D721Med (cell line): ENCODE measurements around the gene KCNIP4.

Source experiments
- DNase-seq: peaks from one replicate; pipeline ENCODE4 v3.0.0; 2011; ENCODE audit warnings: low spot score; ENCODE audit not compliant: insufficient read length
- FAIRE-seq: peaks from 2 replicates; lab custom pipeline; 2011; peaks lifted over from hg19 to GRCh38; lab: Jason Lieb, UNC
- CTCF ChIP-seq: IDR thresholded peaks from 2 replicates; pipeline ENCODE4 v1.5.1; 2012; ENCODE audit warnings: mild to moderate bottlenecking, control low read depth; ENCODE audit not compliant: insufficient read depth; ENCODE audit errors: missing control alignments

Gene KCNIP4

GRCh38 chr4:20922962-20923361 is 1025.6 kb downstream of the KCNIP4 start:
- TF ChIP-seq CTCF: no peak
- no peak for DNase-seq
- no peak for FAIRE-seq

GRCh38 chr4:20916106-20916505 is 1032.5 kb downstream of the KCNIP4 start:
- no peak for TF ChIP-seq CTCF
- no peak for FAIRE-seq
- DNase-seq: no peak

GRCh38 chr4:20904966-20905365 is 1043.6 kb downstream of the KCNIP4 start:
- no peak for DNase-seq
- no peak for TF ChIP-seq CTCF
- FAIRE-seq: no peak

- no peak for FAIRE-seq
- DNase-seq: no peak
- TF ChIP-seq CTCF: no peak
Measured at GRCh38 chr4:20901851-20902250, 1046.7 kb downstream of the KCNIP4 start.

- peak; percentile 94 for FAIRE-seq
- TF ChIP-seq CTCF: no peak
- peak; percentile 21 for DNase-seq
Measured at GRCh38 chr4:20899591-20899990, 1049.0 kb downstream of the KCNIP4 start.

GRCh38 chr4:20895988-20896387 is 1052.6 kb downstream of the KCNIP4 start:
- no peak for TF ChIP-seq CTCF
- DNase-seq: no peak
- FAIRE-seq: no peak

- DNase-seq (no peak), FAIRE-seq (no peak)
- no peak for TF ChIP-seq CTCF
Measured at GRCh38 chr4:20895208-20895607, 1053.4 kb downstream of the KCNIP4 start.
